ENCODE measurements around the gene PARP9.

The PARP9 gene

DNA sequence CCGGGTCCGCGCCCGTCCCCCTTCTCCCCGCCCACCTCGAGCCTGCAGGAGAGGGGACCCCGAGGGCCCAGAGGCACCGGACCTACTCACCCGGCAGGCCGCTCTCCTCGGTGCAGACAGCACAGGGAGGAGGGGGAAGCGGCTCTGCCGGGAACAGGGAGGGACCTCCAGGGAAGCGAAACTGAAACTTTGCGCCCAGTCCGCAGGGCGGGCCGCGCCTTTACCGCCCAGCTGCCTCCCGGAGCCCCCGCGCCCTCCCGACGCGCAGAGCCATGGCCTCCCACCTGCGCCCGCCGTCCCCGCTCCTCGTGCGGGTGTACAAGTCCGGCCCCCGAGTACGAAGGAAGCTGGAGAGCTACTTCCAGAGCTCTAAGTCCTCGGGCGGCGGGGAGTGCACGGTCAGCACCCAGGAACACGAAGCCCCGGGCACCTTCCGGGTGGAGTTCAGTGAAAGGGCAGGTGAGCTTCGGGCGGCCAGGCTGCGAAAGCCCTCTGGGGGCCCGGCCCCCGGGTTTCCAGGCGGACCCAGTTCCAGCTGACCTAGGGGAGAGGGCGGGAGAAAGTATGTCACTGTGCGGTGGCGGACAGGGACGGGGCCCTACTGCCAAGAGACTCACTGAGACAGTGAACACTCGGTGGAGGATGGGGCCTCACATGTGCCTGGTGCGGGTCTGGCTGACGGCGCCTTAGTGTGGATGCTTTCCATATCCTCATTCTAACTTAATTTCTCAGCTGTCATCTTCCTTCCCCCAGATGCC is at the start of gene PARP9, which contains the start of gene DTX3L:
PARP9 (minus strand) TSS at position 146 of the 758 bp plus-strand sequence. CDS start 4,680 bp downstream, outside the sequence.
DTX3L (plus strand) TSS at position 184 of the 758 bp plus-strand sequence; CDS start at position 273, 89 bp downstream.
- H3K9me3 Mint-ChIP-seq, result no peaks in the 10 kb centered on the region
- peaks cover 82% of the 10 kb centered on the region for H3K4me1 Mint-ChIP-seq
- peak; percentile 91 for ATAC-seq
- peak within 1 kb of the TSS; percentile 83 for H3K4me3 Mint-ChIP-seq
- H3K36me3 Mint-ChIP-seq, result peaks cover 59% of the 10 kb centered on the region
- peak; percentile 62 to 90 for DNase-seq (ENCODE audit: low spot score in 2 of 2)
- peak within 1 kb of the TSS; percentile 97 for H3K27ac Mint-ChIP-seq

- Mint-ChIP-seq H3K27ac (no peak overlapping the region), H3K36me3 (peaks cover 62% of the 10 kb centered on the region), H3K4me1 (peaks cover 7% of the 10 kb centered on the region), H3K4me3 (no peak overlapping the region), H3K9me3 (no peaks in the 10 kb centered on the region)
- ATAC-seq (no peak), DNase-seq (ENCODE audit: low spot score in 2 of 2) (no peak)
These were observed 48.6 kb upstream of the PARP9 start for GRCh38 chr3:122612696-122613095.

DNA sequence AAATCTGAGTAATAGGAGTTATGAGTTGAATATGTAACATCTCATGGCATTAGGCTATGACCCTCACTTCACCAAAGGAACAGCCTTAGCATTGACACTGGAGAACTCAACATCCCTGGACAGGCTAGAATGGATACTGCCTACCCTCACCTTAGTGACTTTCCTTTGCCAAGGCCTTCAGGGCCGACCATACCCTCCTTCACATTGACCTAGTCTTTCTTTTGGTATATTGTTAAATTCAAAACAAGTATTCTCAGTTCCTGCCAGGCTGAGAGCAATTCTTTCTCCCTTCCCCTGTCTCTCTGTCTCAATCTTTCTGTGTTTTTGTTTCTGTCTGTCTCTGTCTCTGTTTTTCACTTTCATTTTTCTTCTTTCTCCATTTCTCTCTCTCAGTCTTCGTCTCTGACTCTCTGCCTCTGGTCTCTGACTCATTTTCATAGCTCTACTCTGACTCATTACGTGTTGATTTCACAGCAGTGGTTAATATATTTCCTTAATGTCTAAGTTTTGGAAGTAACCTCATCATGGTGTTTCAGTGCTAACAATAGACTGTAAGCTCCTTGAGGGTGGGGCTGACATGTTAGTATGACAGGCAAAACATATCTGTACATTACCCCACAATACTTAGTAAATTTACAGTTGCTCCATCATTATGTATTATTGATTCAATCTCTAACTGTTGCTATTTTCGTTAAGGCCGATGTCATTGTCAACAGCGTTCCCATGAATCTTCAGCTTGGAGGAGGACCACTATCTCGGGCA is 45.9 kb upstream of the PARP9 start:
- ATAC-seq, result peak; percentile 98
- H3K27ac Mint-ChIP-seq, result no peak overlapping the region
- H3K36me3 Mint-ChIP-seq, result peaks cover 40% of the 10 kb centered on the region
- peak overlapping the region; percentile 3 for H3K4me3 Mint-ChIP-seq
- peak; percentile 7 to 74 for DNase-seq (ENCODE audit: low spot score in 2 of 2)
- H3K4me1 Mint-ChIP-seq, result peaks cover 7% of the 10 kb centered on the region
- no peaks in the 10 kb centered on the region for H3K9me3 Mint-ChIP-seq

- Mint-ChIP-seq H3K4me3 (no peak overlapping the region), H3K36me3 (peaks cover 32% of the 10 kb centered on the region), H3K27ac (no peak overlapping the region), H3K4me1 (peaks cover 7% of the 10 kb centered on the region), H3K9me3 (no peaks in the 10 kb centered on the region)
- ATAC-seq (no peak), DNase-seq (ENCODE audit: low spot score in 2 of 2) (no peak)
These were observed 44.8 kb upstream of the PARP9 start for GRCh38 chr3:122608916-122609315.

DNA sequence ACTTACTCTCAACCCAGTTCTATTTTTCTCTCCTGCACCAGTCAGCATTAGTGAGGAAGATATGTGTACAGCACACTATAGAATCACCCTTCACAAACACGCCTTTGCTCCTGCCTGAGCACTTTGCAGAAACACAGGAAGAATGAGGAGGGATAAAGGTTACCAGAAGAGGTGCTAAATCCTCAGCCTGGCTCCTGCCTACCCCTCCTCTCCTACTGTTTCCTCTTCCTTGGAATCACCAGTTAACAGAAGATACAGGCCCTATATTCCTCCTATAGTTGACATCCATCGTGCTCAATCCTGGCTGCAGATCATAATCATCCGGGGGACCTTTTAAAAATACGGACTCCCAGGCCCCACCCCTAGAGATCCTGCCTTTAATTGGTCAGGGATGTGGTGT is 42.2 kb upstream of the PARP9 start:
- no peak for ATAC-seq
- no peak for DNase-seq (ENCODE audit: low spot score in 2 of 2)
- Mint-ChIP-seq H3K4me3 (no peak overlapping the region), H3K9me3 (no peaks in the 10 kb centered on the region), H3K4me1 (peaks cover 16% of the 10 kb centered on the region), H3K27ac (no peak overlapping the region), H3K36me3 (peaks cover 6% of the 10 kb centered on the region)

DNA sequence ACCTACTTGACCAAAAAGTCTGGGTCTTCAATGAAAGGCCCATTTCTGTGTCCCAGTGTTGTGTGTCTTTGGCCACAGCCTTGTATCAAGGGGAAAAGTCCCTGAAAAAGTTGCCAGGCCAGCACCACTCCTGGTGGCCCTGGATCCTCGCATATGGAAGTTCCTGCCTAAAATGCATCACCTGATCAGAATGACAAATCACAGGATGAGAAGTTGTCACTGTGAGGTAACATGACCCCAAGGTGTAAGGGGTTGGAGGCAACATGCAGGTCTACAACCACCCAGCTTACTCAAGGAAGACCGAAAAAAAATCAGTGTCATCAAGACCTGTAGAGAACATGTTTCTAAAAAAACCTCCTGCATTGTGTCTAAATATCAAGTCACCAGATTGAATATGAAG is 39.0 kb upstream of the PARP9 start:
- Mint-ChIP-seq H3K9me3 (no peaks in the 10 kb centered on the region), H3K27ac (no peak overlapping the region), H3K36me3 (no peaks in the 10 kb centered on the region), H3K4me1 (peaks cover 14% of the 10 kb centered on the region), H3K4me3 (no peak overlapping the region)
- DNase-seq (ENCODE audit: low spot score in 2 of 2) (no peak), ATAC-seq (no peak)

DNA sequence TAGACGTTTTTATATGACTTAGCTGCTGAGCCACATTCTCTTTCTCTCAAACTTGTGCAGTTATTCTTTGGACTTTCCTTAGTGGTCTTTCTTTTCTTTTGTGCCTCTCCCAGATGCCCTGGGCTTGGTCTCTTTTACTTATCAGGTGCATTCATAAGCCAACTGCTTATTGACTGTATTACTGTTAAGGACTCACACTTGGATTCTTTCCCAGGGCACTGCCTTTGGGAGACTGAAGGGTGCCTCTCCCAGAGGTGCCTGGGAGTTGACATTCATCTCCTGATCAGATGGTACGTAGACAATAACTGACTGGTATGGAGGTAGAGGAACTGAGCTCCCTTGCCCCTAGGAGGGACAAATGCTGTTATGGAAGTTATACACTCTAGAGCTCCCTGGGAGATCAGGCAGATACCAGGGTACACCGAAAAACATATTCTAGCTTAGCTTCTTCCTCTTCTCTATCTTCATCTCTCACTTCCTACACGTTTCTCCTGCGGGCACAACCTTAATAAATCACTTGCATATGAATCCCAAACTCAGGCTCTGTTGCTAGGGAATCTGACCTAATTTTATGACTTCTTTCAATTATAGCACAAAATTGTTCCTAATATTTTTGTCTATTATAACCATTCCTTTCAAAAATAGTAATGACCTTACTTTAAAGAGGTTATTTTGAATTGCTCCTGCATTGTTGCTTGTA is 38.1 kb upstream of the PARP9 start:
- H3K27ac Mint-ChIP-seq, result no peak overlapping the region
- DNase-seq (ENCODE audit: low spot score in 2 of 2), result no peak
- H3K4me1 Mint-ChIP-seq, result peaks cover 15% of the 10 kb centered on the region
- no peak for ATAC-seq
- no peaks in the 10 kb centered on the region for H3K36me3 Mint-ChIP-seq
- H3K9me3 Mint-ChIP-seq, result no peaks in the 10 kb centered on the region
- no peak overlapping the region for H3K4me3 Mint-ChIP-seq

- H3K27ac Mint-ChIP-seq, result no peak overlapping the region
- H3K36me3 Mint-ChIP-seq, result no peaks in the 10 kb centered on the region
- no peak for ATAC-seq
- no peaks in the 10 kb centered on the region for H3K9me3 Mint-ChIP-seq
- no peak overlapping the region for H3K4me3 Mint-ChIP-seq
- H3K4me1 Mint-ChIP-seq, result peaks cover 23% of the 10 kb centered on the region
- DNase-seq (ENCODE audit: low spot score in 2 of 2), result no peak
These were observed 34.5 kb upstream of the PARP9 start for GRCh38 chr3:122598556-122598955.

GRCh38 chr3:122598151-122598550 is 34.1 kb upstream of the PARP9 start:
- ATAC-seq (no peak), DNase-seq (ENCODE audit: low spot score in 2 of 2) (no peak)
- peaks cover 23% of the 10 kb centered on the region for H3K4me1 Mint-ChIP-seq
- no peaks in the 10 kb centered on the region for H3K36me3 Mint-ChIP-seq
- H3K4me3 Mint-ChIP-seq, result no peak overlapping the region
- H3K9me3 Mint-ChIP-seq, result no peaks in the 10 kb centered on the region
- H3K27ac Mint-ChIP-seq, result no peak overlapping the region

GRCh38 chr3:122594025-122594424 is 29.9 kb upstream of the PARP9 start:
- Mint-ChIP-seq H3K9me3 (no peaks in the 10 kb centered on the region), H3K4me3 (no peak overlapping the region), H3K36me3 (no peaks in the 10 kb centered on the region), H3K27ac (no peak overlapping the region), H3K4me1 (peaks cover 17% of the 10 kb centered on the region)
- no peak for DNase-seq (ENCODE audit: low spot score in 2 of 2)
- ATAC-seq, result no peak

DNA sequence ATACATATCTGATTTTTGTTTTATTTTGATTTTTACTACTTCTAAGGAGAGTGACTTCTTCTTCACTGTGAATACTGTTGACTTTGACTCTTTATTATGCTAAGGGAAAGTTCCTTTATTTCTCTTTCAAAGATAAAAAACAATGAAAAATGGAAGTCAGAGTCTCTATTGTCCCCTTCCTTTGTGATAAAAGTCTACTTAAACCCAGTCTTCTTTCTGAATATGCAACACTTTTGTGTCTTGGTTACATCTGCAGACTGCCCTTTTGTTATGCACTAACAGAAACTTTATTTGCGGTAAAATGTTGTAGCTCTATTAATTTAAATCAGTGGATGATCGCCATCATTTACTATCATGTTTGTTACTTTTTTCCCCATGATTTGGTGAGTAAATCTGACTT is 26.5 kb upstream of the PARP9 start:
- no peak overlapping the region for H3K4me3 Mint-ChIP-seq
- DNase-seq (ENCODE audit: low spot score in 2 of 2), result no peak
- H3K4me1 Mint-ChIP-seq, result peaks cover 23% of the 10 kb centered on the region
- no peaks in the 10 kb centered on the region for H3K9me3 Mint-ChIP-seq
- no peak overlapping the region for H3K27ac Mint-ChIP-seq
- ATAC-seq, result no peak
- no peaks in the 10 kb centered on the region for H3K36me3 Mint-ChIP-seq

DNA sequence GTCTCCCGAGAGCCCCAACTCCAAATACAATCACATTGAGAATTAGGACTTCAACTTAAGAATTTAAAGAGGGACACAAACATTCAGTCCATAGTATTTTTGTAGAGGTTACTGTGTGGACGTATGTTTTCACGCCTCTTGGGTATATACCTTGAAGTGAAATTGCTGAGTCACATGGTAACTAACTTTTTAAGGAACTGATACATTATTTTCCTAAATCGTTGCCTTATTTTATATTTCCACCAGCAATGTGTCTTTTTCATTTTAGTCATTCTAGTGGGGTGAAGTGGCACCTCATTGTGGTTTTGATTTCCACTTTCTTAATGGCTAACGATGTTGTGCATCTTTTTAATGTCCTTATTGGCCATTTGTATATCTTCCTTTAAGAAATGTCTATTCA is 25.2 kb upstream of the PARP9 start:
- ATAC-seq, result peak; percentile 31
- H3K36me3 Mint-ChIP-seq, result peaks cover 5% of the 10 kb centered on the region
- DNase-seq (ENCODE audit: low spot score in 2 of 2), result no peak
- no peak overlapping the region for H3K27ac Mint-ChIP-seq
- no peak overlapping the region for H3K4me3 Mint-ChIP-seq
- no peaks in the 10 kb centered on the region for H3K9me3 Mint-ChIP-seq
- H3K4me1 Mint-ChIP-seq, result peaks cover 19% of the 10 kb centered on the region

- no peak for ATAC-seq
- peaks cover 6% of the 10 kb centered on the region for H3K9me3 Mint-ChIP-seq
- DNase-seq (ENCODE audit: low spot score in 2 of 2), result no peak
- H3K27ac Mint-ChIP-seq, result no peak overlapping the region
- H3K4me1 Mint-ChIP-seq, result peaks cover 26% of the 10 kb centered on the region
- H3K36me3 Mint-ChIP-seq, result peaks cover 9% of the 10 kb centered on the region
- H3K4me3 Mint-ChIP-seq, result no peak overlapping the region
These were observed 23.5 kb upstream of the PARP9 start for GRCh38 chr3:122587572-122587971.

GRCh38 chr3:122586773-122587485 is 22.8 kb upstream of the PARP9 start:
- ATAC-seq (no peak), DNase-seq (ENCODE audit: low spot score in 2 of 2) (no peak)
- H3K36me3 Mint-ChIP-seq, result peaks cover 13% of the 10 kb centered on the region
- peaks cover 9% of the 10 kb centered on the region for H3K9me3 Mint-ChIP-seq
- peaks cover 26% of the 10 kb centered on the region for H3K4me1 Mint-ChIP-seq
- peak overlapping the region; percentile 27 for H3K27ac Mint-ChIP-seq
- no peak overlapping the region for H3K4me3 Mint-ChIP-seq

GRCh38 chr3:122586098-122586497 is 22.0 kb upstream of the PARP9 start:
- DNase-seq (ENCODE audit: low spot score in 2 of 2) (no peak), ATAC-seq (no peak)
- peaks cover 31% of the 10 kb centered on the region for H3K4me1 Mint-ChIP-seq
- H3K4me3 Mint-ChIP-seq, result no peak overlapping the region
- no peak overlapping the region for H3K27ac Mint-ChIP-seq
- H3K9me3 Mint-ChIP-seq, result peaks cover 16% of the 10 kb centered on the region
- peaks cover 13% of the 10 kb centered on the region for H3K36me3 Mint-ChIP-seq
